HAP-1 (cell line): Measurements from ENCODE around the gene GFRAL.

ENCODE experiments used
- DNase-seq, 2 experiments: peaks; one replicate each; pipeline ENCODE4 v3.0.0-alpha.2; 2016 to 2020; ENCODE audit warnings: low spot score in 2 of 2
- H3K27me3 ChIP-seq: fragments of 250-450 bp; sonication (Bioruptor Pico); 2 replicates; pipeline ENCODE4 v1.5.1; 2020; ENCODE audit warnings: low read depth, mild to moderate bottlenecking, moderate library complexity
- H3K36me3 ChIP-seq: fragments of 250-450 bp; sonication (Bioruptor Pico); replicated peaks from 2 replicates; pipeline ENCODE4 v1.5.1; 2020; ENCODE audit warnings: mild to moderate bottlenecking
- H3K4me1 ChIP-seq: fragments of 250-450 bp; sonication (Bioruptor Pico); 2 replicates; pipeline ENCODE4 v1.5.1; 2020; ENCODE audit warnings: mild to moderate bottlenecking
- H3K4me3 ChIP-seq: fragments of 250-450 bp; sonication (Bioruptor Pico); 2 replicates; pipeline ENCODE4 v1.5.1; 2020; ENCODE audit warnings: mild to moderate bottlenecking, moderate library complexity
- H3K9me3 ChIP-seq: fragments of 250-450 bp; sonication (Bioruptor Pico); 2 replicates; pipeline ENCODE4 v1.5.1; 2020; ENCODE audit warnings: mild to moderate bottlenecking, moderate library complexity
- in situ Hi-C: fragments of 300-500 bp; cut with MboI; formaldehyde crosslinking; loops from 3 replicates; pipeline ENCODE4 v1.14.3; 2020; ENCODE audit warnings: low sequenced_read_pairs, inconsistent platforms, mixed read lengths

The GFRAL gene

GRCh38 chr6:55379895-55380294 is 52.6 kb downstream of the GFRAL start:
- in situ Hi-C loops: no loop called here
- H3K27me3 ChIP-seq: no peaks in the 10 kb centered on the region
- no peaks in the 10 kb centered on the region for H3K9me3 ChIP-seq
- H3K36me3 ChIP-seq: no peaks in the 10 kb centered on the region
- H3K4me1 ChIP-seq: no peaks in the 10 kb centered on the region
- no peak for DNase-seq
- H3K4me3 ChIP-seq: no peak overlapping the region

- no peaks in the 10 kb centered on the region for H3K27me3 ChIP-seq
- H3K4me3 ChIP-seq: no peak overlapping the region
- H3K4me1 ChIP-seq: no peaks in the 10 kb centered on the region
- no peaks in the 10 kb centered on the region for H3K36me3 ChIP-seq
- DNase-seq: no peak
- no peaks in the 10 kb centered on the region for H3K9me3 ChIP-seq
- in situ Hi-C loops: no loop called here
These were observed 60.9 kb downstream of the GFRAL start for GRCh38 chr6:55388211-55388610.

- in situ Hi-C loops: no loop called here
- Histone ChIP-seq H3K4me1 (no peaks in the 10 kb centered on the region), H3K27me3 (no peaks in the 10 kb centered on the region), H3K4me3 (no peak overlapping the region), H3K36me3 (no peaks in the 10 kb centered on the region), H3K9me3 (no peaks in the 10 kb centered on the region)
- DNase-seq: no peak
These were observed 68.6 kb downstream of the GFRAL start for GRCh38 chr6:55395871-55396270.

DNA sequence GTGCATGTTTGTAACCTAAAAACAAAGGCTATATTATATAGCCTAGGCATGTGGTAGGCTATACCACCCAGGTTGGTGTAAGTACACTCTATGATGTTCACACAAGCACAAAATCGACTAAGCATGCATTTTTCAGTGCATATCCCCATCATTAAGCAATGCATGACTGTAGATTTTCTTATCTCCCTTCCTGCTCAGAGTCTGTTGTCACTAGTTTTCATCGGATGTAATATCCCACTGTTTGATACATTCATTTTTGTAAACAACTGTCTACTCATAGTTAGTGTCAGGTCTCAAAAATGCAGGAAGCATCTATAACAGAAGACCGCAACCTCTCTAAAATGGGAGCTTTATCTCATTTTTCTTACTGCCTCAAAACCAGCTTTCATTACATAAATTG is 70.7 kb downstream of the GFRAL start:
- Histone ChIP-seq H3K36me3 (no peaks in the 10 kb centered on the region), H3K9me3 (no peaks in the 10 kb centered on the region), H3K4me1 (no peaks in the 10 kb centered on the region), H3K4me3 (no peak overlapping the region), H3K27me3 (no peaks in the 10 kb centered on the region)
- DNase-seq: no peak
- in situ Hi-C loops: no loop called here

- in situ Hi-C loops: no loop called here
These were observed 72.1 kb downstream of the GFRAL start for GRCh38 chr6:55399351-55399750.

DNA sequence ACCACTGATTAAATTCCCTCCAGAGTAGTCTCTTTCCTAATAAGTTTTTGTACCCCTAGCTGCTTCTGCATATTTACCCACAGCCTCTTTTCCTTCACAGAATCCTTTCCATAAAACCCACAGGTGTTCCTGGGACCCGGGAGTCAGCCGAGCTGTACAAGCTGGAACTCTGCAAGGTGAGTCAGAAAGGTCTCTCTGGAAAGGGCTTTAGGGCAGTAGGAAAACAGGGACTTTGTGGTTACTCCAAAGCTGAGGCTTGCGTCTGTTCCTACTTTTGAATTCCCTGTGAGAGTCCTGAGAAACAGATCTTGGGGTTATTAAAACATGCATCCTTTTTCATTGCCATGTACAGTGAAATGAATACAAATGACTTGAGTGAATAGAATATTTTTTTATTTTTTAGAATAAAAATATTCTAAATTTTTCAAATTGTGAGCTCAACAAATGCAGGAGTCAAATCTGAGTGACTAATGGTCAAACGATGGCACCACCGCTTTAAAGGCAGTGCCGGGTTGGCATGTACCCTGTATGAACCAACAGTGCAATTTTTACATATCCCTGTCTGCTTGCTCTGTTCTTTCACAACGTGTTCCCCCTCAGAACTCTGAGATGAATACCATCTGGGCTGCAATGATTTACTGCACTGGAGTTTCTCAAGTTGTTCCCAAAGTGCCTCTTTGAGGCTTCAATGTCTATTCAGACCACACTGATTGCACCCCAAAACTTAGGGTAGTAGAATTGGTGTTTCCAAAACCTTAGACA is 78.4 kb downstream of the GFRAL start:
- H3K9me3 ChIP-seq: no peaks in the 10 kb centered on the region
- H3K27me3 ChIP-seq: 0 out of 2 replicates have a peak, but pooled peaks cover 3% of the 10 kb centered on the region
- in situ Hi-C loops: no loop called here
- H3K4me1 ChIP-seq: no peaks in the 10 kb centered on the region
- DNase-seq: no peak
- H3K4me3 ChIP-seq: no peak overlapping the region
- no peaks in the 10 kb centered on the region for H3K36me3 ChIP-seq

More at GRCh38 chr6:55399351-55399750, 72.1 kb downstream of the GFRAL start:
- no peak for DNase-seq
- H3K4me3 ChIP-seq: no peak overlapping the region
- H3K9me3 ChIP-seq: no peaks in the 10 kb centered on the region
- no peaks in the 10 kb centered on the region for H3K4me1 ChIP-seq
- H3K27me3 ChIP-seq: no peaks in the 10 kb centered on the region
- no peaks in the 10 kb centered on the region for H3K36me3 ChIP-seq

DNA sequence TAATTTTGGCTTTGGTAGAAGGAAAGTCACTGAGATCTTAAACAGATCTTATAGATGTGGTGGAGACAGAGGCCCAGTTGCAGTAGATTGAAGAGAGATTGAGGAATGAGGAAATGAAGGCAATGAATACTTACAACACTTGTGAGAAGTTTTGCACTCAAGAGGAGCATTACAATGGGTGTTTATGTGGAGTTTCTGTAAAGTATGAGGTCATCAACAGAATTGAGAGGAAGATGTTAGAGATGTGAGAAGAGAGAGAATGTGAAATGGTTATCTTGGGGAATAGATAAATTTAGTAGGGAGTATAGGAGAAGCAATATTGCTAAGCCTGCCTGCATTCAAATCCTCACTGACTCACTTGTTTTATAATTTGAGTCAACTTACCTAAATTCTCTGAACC is 83.4 kb downstream of the GFRAL start:
- no peaks in the 10 kb centered on the region for H3K9me3 ChIP-seq
- H3K27me3 ChIP-seq: 0 out of 2 replicates have a peak, but pooled peaks cover 3% of the 10 kb centered on the region
- DNase-seq: no peak
- in situ Hi-C loops: no loop called here
- H3K4me3 ChIP-seq: no peak overlapping the region
- no peaks in the 10 kb centered on the region for H3K4me1 ChIP-seq
- H3K36me3 ChIP-seq: no peaks in the 10 kb centered on the region

- no peaks in the 10 kb centered on the region for H3K27me3 ChIP-seq
- in situ Hi-C loops: no loop called here
- H3K9me3 ChIP-seq: no peaks in the 10 kb centered on the region
- DNase-seq: no peak
- no peaks in the 10 kb centered on the region for H3K4me1 ChIP-seq
- no peak overlapping the region for H3K4me3 ChIP-seq
- no peaks in the 10 kb centered on the region for H3K36me3 ChIP-seq
These were observed 96.7 kb downstream of the GFRAL start for GRCh38 chr6:55423933-55424332.

DNA sequence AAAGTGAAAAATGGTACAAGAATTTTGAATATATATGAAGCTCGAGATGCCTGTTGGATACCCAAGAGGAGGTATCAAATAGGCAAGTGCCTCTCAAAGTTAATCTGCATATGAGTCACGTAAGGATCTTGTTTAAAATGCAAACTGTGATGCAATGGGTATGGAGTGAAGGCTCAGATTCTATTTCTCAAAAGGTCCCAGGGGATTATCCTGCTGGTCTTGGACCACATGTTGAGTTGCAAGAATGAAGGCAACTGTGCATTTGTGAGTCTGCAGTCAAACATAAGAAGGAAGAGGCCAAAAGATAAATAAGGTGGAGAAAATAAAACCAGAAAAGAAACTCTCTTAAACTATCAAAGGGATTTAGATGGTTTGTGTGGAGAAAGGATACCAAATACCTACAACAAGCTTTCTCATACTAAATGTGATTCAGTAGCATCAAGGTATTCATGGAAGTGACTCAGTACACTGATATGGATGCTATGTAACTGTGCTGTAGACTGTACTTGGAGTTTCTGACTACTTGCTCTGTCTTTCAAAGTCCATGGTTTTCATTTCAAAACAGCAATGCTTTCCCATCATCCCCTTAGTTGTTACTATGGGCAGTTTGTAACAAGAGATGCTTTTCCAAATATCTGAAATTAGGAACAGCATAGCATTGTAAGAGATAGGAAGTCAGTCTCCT is 106.3 kb downstream of the GFRAL start:
- in situ Hi-C loops: no loop called here

GRCh38 chr6:55437141-55437540 is 109.9 kb downstream of the GFRAL start:
- DNase-seq: no peak
- in situ Hi-C loops: no loop called here
- H3K36me3 ChIP-seq: no peaks in the 10 kb centered on the region

More for the DNA sequence above, 106.3 kb downstream of the GFRAL start:
- Histone ChIP-seq H3K27me3 (no peaks in the 10 kb centered on the region), H3K4me3 (no peak overlapping the region), H3K36me3 (no peaks in the 10 kb centered on the region), H3K4me1 (no peaks in the 10 kb centered on the region), H3K9me3 (no peaks in the 10 kb centered on the region)
- no peak for DNase-seq

DNA sequence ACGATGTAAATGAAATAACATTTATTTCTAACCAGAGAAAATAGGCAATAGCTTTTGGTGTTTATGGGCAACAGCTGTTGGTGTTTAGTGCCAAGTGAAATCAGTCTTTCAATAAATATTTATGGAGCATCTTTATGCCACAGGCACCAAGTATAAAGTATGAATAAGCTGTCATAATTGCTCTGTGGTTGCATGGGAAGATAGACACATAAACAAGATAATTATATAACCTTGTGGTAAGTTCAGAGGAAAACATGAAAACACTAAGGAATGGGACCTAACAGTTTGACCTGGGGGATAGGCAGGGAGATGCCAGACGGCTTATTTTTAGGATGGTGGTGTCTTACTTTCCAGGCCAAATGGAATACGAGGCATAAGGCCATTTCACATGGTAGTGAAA is 110.9 kb downstream of the GFRAL start:
- Histone ChIP-seq H3K9me3 (no peaks in the 10 kb centered on the region), H3K36me3 (no peaks in the 10 kb centered on the region), H3K4me3 (no peak overlapping the region), H3K4me1 (no peaks in the 10 kb centered on the region), H3K27me3 (peaks cover 22% of the 10 kb centered on the region)
- in situ Hi-C loops: no loop called here
- no peak for DNase-seq

More at GRCh38 chr6:55437141-55437540, 109.9 kb downstream of the GFRAL start:
- Histone ChIP-seq H3K4me3 (no peak overlapping the region), H3K27me3 (peaks cover 19% of the 10 kb centered on the region), H3K9me3 (no peaks in the 10 kb centered on the region), H3K4me1 (no peaks in the 10 kb centered on the region)

DNA sequence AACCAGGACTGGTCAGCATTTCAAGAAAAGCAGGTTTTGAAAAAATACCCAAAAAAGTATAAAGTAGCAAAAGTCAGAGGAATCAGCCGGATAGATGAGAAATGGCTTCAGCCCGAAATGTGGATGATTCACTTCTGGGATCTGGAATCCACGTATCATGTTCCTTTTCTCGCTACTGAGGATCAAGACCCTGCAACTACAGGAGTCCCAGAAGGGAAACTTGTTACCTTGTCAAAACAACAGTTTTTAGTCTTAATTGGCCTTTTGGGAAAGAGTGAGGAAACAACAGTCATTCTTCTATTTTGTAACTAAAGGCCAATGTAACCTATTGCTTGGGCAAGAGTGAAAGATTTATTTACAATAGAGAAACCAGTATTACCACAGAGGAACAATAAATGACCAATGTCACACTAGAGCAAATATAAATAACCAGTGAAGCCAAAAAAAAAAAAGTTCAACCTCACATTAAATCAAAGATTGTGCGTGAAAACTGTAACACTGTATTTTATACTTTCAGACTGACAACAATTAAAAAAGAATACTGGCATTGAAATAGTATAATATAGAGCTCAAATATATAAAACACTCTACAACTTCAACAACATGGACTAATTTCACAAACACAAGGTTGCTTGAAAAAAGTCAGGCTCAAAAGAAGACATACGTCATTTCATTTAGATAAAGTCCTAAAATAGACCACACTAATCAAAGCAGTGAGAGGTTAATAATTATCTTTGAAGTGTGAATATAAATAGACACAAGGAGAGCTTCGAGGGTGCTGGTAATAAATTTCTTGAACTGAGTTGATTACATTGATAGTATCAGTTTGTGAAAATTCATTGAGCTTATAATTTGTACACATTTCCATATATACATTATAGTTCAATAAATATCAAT is 116.2 kb downstream of the GFRAL start:
- in situ Hi-C loops: no loop called here

DNA sequence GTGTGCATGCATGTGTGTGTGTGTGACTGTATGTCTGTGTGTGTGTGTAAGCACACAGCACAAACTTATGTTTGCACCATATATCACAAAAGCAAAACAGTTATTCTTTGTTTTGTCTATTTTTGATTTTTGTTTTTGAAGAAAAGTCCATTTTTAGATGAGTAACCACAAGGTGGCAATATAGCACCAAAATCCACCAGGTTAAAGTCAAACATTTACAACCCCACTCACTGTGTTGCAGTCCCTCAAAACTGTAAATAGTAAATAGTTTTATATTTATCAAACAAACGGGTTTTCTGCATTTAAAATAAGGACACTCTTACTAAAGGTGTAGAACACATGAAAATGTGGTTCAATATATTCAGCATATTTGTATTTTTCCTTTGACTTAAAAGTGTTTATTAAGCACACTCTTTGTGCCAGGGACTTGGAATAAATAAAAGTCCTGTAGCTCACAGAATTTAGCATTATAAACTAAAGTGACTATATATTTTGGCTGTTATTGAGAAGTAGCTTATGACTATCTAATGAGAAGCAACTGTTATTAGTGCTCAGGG is 118.5 kb downstream of the GFRAL start:
- in situ Hi-C loops: no loop called here
- Histone ChIP-seq H3K36me3 (no peaks in the 10 kb centered on the region), H3K4me1 (no peaks in the 10 kb centered on the region), H3K4me3 (no peak overlapping the region), H3K9me3 (no peaks in the 10 kb centered on the region), H3K27me3 (peaks cover 9% of the 10 kb centered on the region)
- peak; percentile 17 to 26 for DNase-seq

More for the DNA sequence above, 116.2 kb downstream of the GFRAL start:
- Histone ChIP-seq H3K36me3 (no peaks in the 10 kb centered on the region), H3K4me3 (no peak overlapping the region), H3K4me1 (no peaks in the 10 kb centered on the region), H3K27me3 (peaks cover 22% of the 10 kb centered on the region), H3K9me3 (no peaks in the 10 kb centered on the region)
- DNase-seq: no peak
